ENCODE measurements around the gene TCF12.

The TCF12 gene

DNA sequence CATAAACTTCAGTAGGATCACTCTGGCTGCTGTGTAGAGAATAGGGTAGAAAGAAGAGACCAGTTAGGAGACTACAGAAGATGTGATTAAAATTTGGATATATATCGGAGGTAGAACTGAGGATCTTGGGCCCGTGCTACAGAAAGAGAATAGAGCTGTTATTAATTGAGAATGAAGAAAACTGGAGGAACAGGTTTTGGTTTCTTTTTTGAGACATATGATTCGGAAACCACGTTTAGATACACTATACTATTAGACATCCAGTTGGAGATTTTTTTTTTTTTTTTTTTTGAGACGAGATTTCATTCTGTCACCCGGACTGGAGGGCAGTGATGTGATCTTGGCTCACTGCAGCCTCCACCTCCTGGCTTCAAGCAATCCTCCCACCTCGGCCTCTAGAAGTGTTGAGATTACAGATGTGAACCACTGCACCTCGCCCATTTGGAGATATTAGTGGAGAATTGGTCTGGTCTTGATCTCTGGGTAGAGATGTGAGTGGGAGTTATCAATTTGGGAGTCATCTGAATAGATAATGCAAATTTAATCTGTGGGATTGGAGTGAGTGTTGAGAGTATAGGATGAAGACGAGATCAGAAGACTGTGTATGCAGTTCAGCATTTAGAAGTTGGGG lies 50.9 kb downstream of the TCF12 start:
- Histone ChIP-seq H3K27ac (ENCODE audit: insufficient read depth, low read depth, low read length, poor library complexity, severe bottlenecking) (no peak overlapping the region), H3K36me3 (ENCODE audit: control insufficient read depth, insufficient read depth, low read length) (no peaks in the 10 kb centered on the region), H3K27me3 (ENCODE audit: control insufficient read depth, insufficient read depth, low read length, poor library complexity, severe bottlenecking) (no peaks in the 10 kb centered on the region), H3K4me1 (ENCODE audit: control insufficient read depth, insufficient read depth, low read length) (no peaks in the 10 kb centered on the region), H3K4me3 (ENCODE audit: insufficient read depth, low read depth, low read length) (no peak overlapping the region), H3K9me3 (ENCODE audit: control insufficient read depth, low read length) (no peaks in the 10 kb centered on the region)
- WGBS, 2 experiments, result 86 to 89% methylated on average over 8 to 9 of the region's 9 CpGs

DNA sequence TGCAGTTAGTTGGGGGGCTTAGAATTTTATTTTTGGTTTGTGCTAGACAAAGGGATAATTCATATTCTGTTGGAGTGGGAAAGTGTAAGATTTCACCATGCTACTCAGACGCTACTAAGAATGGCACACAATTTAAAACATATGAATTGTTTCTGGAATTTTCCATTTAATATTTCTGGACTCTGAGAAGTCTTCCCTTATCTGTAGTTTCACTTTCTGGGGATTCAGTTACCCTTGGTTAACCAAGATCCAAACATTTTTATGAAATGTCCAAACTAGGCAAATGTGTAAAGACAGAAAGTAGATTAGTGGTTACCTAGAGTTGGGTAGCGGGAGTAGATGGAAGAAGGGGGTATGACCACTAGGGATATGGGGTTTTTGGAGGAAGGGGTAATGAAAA lies 53.1 kb downstream of the TCF12 start:
- Histone ChIP-seq H3K4me3 (ENCODE audit: insufficient read depth, low read depth, low read length) (no peak overlapping the region), H3K9me3 (ENCODE audit: control insufficient read depth, low read length) (no peaks in the 10 kb centered on the region), H3K36me3 (ENCODE audit: control insufficient read depth, insufficient read depth, low read length) (no peaks in the 10 kb centered on the region), H3K27ac (ENCODE audit: insufficient read depth, low read depth, low read length, poor library complexity, severe bottlenecking) (no peak overlapping the region), H3K27me3 (ENCODE audit: control insufficient read depth, insufficient read depth, low read length, poor library complexity, severe bottlenecking) (no peaks in the 10 kb centered on the region), H3K4me1 (ENCODE audit: control insufficient read depth, insufficient read depth, low read length) (no peaks in the 10 kb centered on the region)
- WGBS, 2 experiments, result 98 to 100% methylated on average over 2 of the region's 2 CpGs

DNA sequence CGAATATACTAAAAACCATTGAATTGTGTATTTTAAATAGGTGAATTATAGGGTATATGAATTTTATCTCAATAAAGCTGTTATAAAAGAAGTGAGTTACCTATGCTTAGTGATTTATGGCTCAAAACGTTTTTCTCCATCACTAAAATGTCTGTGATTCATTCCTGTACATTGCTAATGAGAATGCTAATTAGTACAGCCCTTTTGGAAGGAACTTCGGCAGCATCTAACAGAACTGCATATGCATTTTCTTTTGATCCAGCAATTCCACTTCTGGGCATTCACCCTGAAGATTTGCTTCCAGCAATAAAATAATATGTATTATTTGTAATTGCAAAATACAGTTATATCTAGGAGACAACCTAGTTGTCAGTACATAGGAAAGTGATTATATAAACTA lies 53.6 kb downstream of the TCF12 start:
- H3K4me3 ChIP-seq (ENCODE audit: insufficient read depth, low read depth, low read length), result no peak overlapping the region
- WGBS, 2 experiments, result 63 to 100% methylated on average over 1 to 3 of the region's 3 CpGs
- H3K27ac ChIP-seq (ENCODE audit: insufficient read depth, low read depth, low read length, poor library complexity, severe bottlenecking), result no peak overlapping the region
- no peaks in the 10 kb centered on the region for H3K36me3 ChIP-seq (ENCODE audit: control insufficient read depth, insufficient read depth, low read length)
- H3K4me1 ChIP-seq (ENCODE audit: control insufficient read depth, insufficient read depth, low read length), result no peaks in the 10 kb centered on the region
- no peaks in the 10 kb centered on the region for H3K27me3 ChIP-seq (ENCODE audit: control insufficient read depth, insufficient read depth, low read length, poor library complexity, severe bottlenecking)
- no peaks in the 10 kb centered on the region for H3K9me3 ChIP-seq (ENCODE audit: control insufficient read depth, low read length)

DNA sequence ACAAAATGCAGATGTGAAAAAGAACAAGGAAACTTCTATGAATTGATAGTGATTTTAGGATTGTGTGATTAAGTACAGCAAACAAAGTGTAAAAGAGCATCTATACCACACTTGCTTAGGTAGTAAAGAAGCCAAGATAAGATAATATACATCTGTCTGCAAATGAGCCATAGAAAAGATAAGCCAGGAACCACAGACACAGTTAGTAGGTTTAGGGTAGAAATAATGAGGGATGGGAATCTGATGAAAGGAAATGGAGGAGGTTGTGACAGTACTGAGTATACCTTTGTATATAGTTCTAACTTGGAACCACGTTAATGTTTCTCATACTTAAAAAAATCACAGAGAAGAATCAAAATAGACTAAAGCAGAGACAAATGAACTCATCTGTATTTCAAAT lies 54.0 kb downstream of the TCF12 start:
- Histone ChIP-seq H3K9me3 (ENCODE audit: control insufficient read depth, low read length) (no peaks in the 10 kb centered on the region), H3K27ac (ENCODE audit: insufficient read depth, low read depth, low read length, poor library complexity, severe bottlenecking) (no peak overlapping the region), H3K4me1 (ENCODE audit: control insufficient read depth, insufficient read depth, low read length) (no peaks in the 10 kb centered on the region), H3K27me3 (ENCODE audit: control insufficient read depth, insufficient read depth, low read length, poor library complexity, severe bottlenecking) (no peaks in the 10 kb centered on the region), H3K36me3 (ENCODE audit: control insufficient read depth, insufficient read depth, low read length) (no peaks in the 10 kb centered on the region), H3K4me3 (ENCODE audit: insufficient read depth, low read depth, low read length) (no peak overlapping the region)
- no CpG with 5 or more reads among the region's 1 CpG for whole genome bisulfite sequencing, 2 experiments

DNA sequence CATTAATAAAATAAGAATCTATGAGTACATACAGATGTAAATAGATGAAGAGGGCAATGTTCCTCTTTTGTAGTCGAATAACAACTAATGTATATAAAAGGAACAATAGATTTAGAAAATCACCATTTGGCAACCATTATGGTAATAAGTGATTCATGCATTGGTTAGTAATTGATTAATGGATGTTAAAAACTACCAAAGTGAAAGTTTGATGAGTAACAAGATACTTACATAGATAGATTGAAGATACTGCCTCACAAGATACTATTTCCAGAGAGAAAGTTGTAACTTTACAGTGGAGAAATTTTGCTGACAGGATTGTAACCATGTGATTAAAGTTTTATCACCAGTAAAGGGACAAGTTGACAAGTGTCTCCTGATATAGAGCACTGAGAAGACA lies 55.0 kb downstream of the TCF12 start:
- no CpG with 5 or more reads among the region's 1 CpG for WGBS, 2 experiments
- no peaks in the 10 kb centered on the region for H3K9me3 ChIP-seq (ENCODE audit: control insufficient read depth, low read length)

DNA sequence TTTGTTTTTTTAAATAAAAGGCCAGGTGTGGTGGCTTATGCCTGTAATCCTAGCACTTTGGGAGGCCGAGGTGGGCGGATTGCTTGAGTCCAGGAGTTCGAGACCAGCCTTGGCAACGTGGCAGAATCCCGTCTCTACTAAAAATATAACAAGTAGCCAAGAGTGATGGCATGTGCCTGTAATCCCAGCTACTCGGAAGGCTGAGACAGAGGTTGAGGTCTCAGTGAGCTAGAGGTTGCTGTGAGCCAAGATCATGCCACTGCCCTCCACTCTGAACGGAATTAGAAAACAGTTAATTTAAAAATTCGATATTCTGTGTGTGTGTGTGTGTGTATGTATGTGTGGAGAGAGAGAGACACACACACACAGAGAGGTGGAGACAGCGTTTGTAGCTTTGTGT lies 58.8 kb downstream of the TCF12 start:
- no peak overlapping the region for H3K27ac ChIP-seq (ENCODE audit: insufficient read depth, low read depth, low read length, poor library complexity, severe bottlenecking)
- no peaks in the 10 kb centered on the region for H3K9me3 ChIP-seq (ENCODE audit: control insufficient read depth, low read length)
- no peak overlapping the region for H3K4me3 ChIP-seq (ENCODE audit: insufficient read depth, low read depth, low read length)
- WGBS, 2 experiments, result 80 to 88% methylated on average over 9 of the region's 9 CpGs
- no peaks in the 10 kb centered on the region for H3K36me3 ChIP-seq (ENCODE audit: control insufficient read depth, insufficient read depth, low read length)
- no peaks in the 10 kb centered on the region for H3K27me3 ChIP-seq (ENCODE audit: control insufficient read depth, insufficient read depth, low read length, poor library complexity, severe bottlenecking)
- H3K4me1 ChIP-seq (ENCODE audit: control insufficient read depth, insufficient read depth, low read length), result no peaks in the 10 kb centered on the region

More for the DNA sequence above, 55.0 kb downstream of the TCF12 start:
- Histone ChIP-seq H3K4me3 (ENCODE audit: insufficient read depth, low read depth, low read length) (no peak overlapping the region), H3K36me3 (ENCODE audit: control insufficient read depth, insufficient read depth, low read length) (no peaks in the 10 kb centered on the region), H3K27ac (ENCODE audit: insufficient read depth, low read depth, low read length, poor library complexity, severe bottlenecking) (no peak overlapping the region), H3K27me3 (ENCODE audit: control insufficient read depth, insufficient read depth, low read length, poor library complexity, severe bottlenecking) (no peaks in the 10 kb centered on the region), H3K4me1 (ENCODE audit: control insufficient read depth, insufficient read depth, low read length) (no peaks in the 10 kb centered on the region)

DNA sequence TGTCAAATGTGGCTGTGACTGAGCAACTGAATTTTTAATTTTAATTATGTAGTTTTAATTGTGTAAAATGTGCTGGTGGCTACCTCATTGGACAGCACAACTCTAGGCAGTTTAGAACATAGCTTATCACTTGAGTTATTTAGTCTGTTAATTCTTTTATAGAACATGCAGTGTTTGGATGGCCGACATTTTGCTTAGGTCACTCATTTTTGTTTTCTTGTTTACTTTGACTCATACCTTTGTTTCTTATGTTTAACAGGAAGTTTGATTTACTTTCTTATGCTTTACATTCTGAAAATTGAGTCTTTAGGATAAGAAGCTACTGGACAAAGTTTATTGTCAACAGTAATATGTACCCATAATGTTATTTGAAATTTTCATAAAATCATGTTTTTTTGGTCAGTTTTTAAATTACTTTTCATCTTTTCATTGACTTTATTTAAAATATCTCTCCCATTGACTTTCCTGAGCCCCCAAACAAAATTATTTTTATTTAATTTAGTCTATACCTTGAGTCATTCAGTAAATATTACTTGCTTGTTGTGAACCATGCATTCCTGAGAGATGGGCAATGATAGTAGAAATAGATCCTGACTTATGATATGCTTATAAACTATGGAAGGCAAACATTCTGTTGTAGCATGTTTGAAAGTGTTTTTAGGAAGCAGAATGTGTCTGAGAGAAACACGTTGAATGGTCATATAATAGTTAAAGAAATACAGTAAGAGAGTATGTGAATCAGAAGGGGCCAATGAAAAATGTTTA lies 60.6 kb downstream of the TCF12 start:
- no peaks in the 10 kb centered on the region for H3K9me3 ChIP-seq (ENCODE audit: control insufficient read depth, low read length)
- 100% methylated on average over 2 of the region's 2 CpGs for WGBS, 2 experiments
- no peak overlapping the region for H3K4me3 ChIP-seq (ENCODE audit: insufficient read depth, low read depth, low read length)
- no peaks in the 10 kb centered on the region for H3K27me3 ChIP-seq (ENCODE audit: control insufficient read depth, insufficient read depth, low read length, poor library complexity, severe bottlenecking)
- H3K27ac ChIP-seq (ENCODE audit: insufficient read depth, low read depth, low read length, poor library complexity, severe bottlenecking), result no peak overlapping the region
- H3K36me3 ChIP-seq (ENCODE audit: control insufficient read depth, insufficient read depth, low read length), result no peaks in the 10 kb centered on the region
- H3K4me1 ChIP-seq (ENCODE audit: control insufficient read depth, insufficient read depth, low read length), result peaks cover 2% of the 10 kb centered on the region

DNA sequence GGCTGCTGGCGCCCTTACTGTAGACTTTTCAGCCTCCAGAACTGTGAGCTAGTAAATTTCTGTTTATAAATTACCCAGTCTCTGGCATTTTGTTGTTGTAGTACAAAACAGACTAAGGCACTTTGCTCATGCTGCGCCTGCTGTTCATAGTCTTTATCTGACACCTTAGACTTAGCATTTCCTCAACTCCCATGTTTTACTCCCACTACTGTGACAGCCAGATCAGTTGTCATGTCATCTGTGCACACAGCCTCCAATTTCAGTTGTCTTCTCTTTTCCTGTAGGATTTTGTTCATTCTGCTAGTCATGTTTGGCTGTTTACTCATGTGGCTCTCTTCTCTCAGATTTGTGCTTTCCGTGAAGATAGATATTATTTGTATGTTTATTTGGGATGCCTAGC lies 62.0 kb downstream of the TCF12 start:
- 95 to 97% methylated on average over 3 of the region's 3 CpGs for WGBS, 2 experiments
- Histone ChIP-seq H3K4me1 (ENCODE audit: control insufficient read depth, insufficient read depth, low read length) (peaks cover 3% of the 10 kb centered on the region), H3K36me3 (ENCODE audit: control insufficient read depth, insufficient read depth, low read length) (no peaks in the 10 kb centered on the region), H3K27ac (ENCODE audit: insufficient read depth, low read depth, low read length, poor library complexity, severe bottlenecking) (no peak overlapping the region), H3K27me3 (ENCODE audit: control insufficient read depth, insufficient read depth, low read length, poor library complexity, severe bottlenecking) (no peaks in the 10 kb centered on the region), H3K4me3 (ENCODE audit: insufficient read depth, low read depth, low read length) (no peak overlapping the region), H3K9me3 (ENCODE audit: control insufficient read depth, low read length) (no peaks in the 10 kb centered on the region)

DNA sequence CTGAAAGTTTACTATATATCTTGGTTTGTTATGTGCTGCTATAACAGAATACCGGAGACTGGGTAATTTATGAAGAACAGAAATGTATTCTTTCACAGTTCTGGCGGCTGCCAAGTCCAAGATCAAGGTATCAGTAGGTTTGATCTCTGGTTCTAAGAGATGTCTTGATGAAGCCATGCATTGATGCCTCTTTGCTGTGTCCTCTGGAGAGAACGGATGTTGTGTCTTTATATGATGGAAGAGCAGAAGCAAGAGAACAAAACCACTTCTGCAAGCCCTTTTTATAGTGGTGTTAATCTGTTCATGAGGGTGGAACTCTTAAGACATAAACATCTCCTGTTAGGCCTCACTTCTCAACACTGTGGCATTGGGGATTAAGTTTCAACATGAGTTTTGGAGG lies 62.7 kb downstream of the TCF12 start:
- no peaks in the 10 kb centered on the region for H3K36me3 ChIP-seq (ENCODE audit: control insufficient read depth, insufficient read depth, low read length)
- no peak overlapping the region for H3K27ac ChIP-seq (ENCODE audit: insufficient read depth, low read depth, low read length, poor library complexity, severe bottlenecking)
- H3K9me3 ChIP-seq (ENCODE audit: control insufficient read depth, low read length), result no peaks in the 10 kb centered on the region
- H3K4me3 ChIP-seq (ENCODE audit: insufficient read depth, low read depth, low read length), result no peak overlapping the region
- H3K4me1 ChIP-seq (ENCODE audit: control insufficient read depth, insufficient read depth, low read length), result peaks cover 3% of the 10 kb centered on the region
- H3K27me3 ChIP-seq (ENCODE audit: control insufficient read depth, insufficient read depth, low read length, poor library complexity, severe bottlenecking), result no peaks in the 10 kb centered on the region
- WGBS, 2 experiments, result 92 to 96% methylated on average over 3 of the region's 3 CpGs

DNA sequence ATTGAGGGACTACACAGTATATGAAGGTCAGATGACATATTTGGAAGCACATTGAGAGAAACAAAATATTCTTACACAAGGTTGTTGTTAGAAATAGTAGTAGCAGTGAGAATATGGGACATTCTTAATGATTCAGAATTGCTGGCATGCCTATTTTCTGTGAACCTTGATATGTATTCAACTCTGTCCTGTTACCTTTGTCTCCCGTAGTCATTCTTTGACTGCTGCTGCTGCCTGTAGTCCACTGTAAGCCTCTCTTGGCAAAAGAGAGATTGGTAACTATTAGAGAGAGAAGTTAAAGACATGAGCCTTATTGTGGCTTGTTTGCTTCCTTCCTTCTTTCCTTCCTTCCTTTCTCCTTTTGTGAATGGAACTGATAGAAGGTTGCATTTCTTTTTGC lies 64.5 kb downstream of the TCF12 start:
- H3K27me3 ChIP-seq (ENCODE audit: control insufficient read depth, insufficient read depth, low read length, poor library complexity, severe bottlenecking), result no peaks in the 10 kb centered on the region
- no peak overlapping the region for H3K27ac ChIP-seq (ENCODE audit: insufficient read depth, low read depth, low read length, poor library complexity, severe bottlenecking)
- H3K36me3 ChIP-seq (ENCODE audit: control insufficient read depth, insufficient read depth, low read length), result no peaks in the 10 kb centered on the region
- peaks cover 3% of the 10 kb centered on the region for H3K4me1 ChIP-seq (ENCODE audit: control insufficient read depth, insufficient read depth, low read length)
- no peak overlapping the region for H3K4me3 ChIP-seq (ENCODE audit: insufficient read depth, low read depth, low read length)
- WGBS, 2 experiments, result 73 to 83% methylated on average over 1 of the region's 1 CpG
- no peaks in the 10 kb centered on the region for H3K9me3 ChIP-seq (ENCODE audit: control insufficient read depth, low read length)
